HEK293T (cell line): Measurements from ENCODE around the gene RSPO4.

Experiments used
- ARNT ChIP-seq: fragments of 450-650 bp; IDR thresholded peaks from 2 replicates; pipeline ENCODE4 v1.6.1; 2017; ENCODE audit warnings: mild to moderate bottlenecking
- BHLHE40 ChIP-seq: fragments of 450-650 bp; IDR thresholded peaks from 2 replicates; pipeline ENCODE4 v1.6.1; 2016; ENCODE audit warnings: mild to moderate bottlenecking, moderate library complexity, borderline replicate concordance
- ELF4 ChIP-seq: fragments of 450-650 bp; IDR thresholded peaks from 2 replicates; pipeline ENCODE4 v1.6.1; 2017; ENCODE audit warnings: antibody characterized with exemption
- FOXA1 ChIP-seq: fragments of 450-650 bp; IDR thresholded peaks from 2 replicates; pipeline ENCODE4 v1.6.1; 2016; ENCODE audit warnings: mild to moderate bottlenecking
- LEF1 ChIP-seq: fragments of 450-650 bp; IDR thresholded peaks from 2 replicates; pipeline ENCODE4 v1.6.1; 2017; ENCODE audit warnings: mild to moderate bottlenecking, borderline replicate concordance
- SP1 ChIP-seq: fragments of 450-650 bp; IDR thresholded peaks from 2 replicates; pipeline ENCODE4 v1.6.1; 2017
- TF ChIP-seq, protein P1 (sequence below): fragments of 450-650 bp; IDR thresholded peaks from 2 replicates; pipeline ENCODE4 v1.6.1; 2016

- TF ChIP-seq BHLHE40 (no peak), SP1 (no peak), LEF1 (no peak), ELF4 (no peak), FOXA1 (no peak), ARNT (no peak)
- TF ChIP-seq, protein P1, sequence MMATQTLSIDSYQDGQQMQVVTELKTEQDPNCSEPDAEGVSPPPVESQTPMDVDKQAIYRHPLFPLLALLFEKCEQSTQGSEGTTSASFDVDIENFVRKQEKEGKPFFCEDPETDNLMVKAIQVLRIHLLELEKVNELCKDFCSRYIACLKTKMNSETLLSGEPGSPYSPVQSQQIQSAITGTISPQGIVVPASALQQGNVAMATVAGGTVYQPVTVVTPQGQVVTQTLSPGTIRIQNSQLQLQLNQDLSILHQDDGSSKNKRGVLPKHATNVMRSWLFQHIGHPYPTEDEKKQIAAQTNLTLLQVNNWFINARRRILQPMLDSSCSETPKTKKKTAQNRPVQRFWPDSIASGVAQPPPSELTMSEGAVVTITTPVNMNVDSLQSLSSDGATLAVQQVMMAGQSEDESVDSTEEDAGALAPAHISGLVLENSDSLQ, result no peak
Observed at GRCh38 chr20:1050440-1050839, 48.3 kb upstream of the RSPO4 start.
